B cell (primary cell): ENCODE data around the gene TEAD1. TPM values are rescaled to one million over a fixed set of nuclear protein-coding genes. Genes with fewer than 3 reads are reported as not detected.

Experiments
- ATAC-seq: fragments of 200-7000 bp; cut with Tn5 transposase; one replicate; pipeline ENCODE4 v1.10.0; 2021; ENCODE audit warnings: low read depth, mild to moderate bottlenecking, moderate number of reproducible peaks, moderate library complexity
- CTCF ChIA-PET: fragments of 350-600 bp; sonication (Branson Sonifier 250); formaldehyde crosslinking; loops from one replicate; lab custom pipeline; 2021; ENCODE audit warnings: antibody characterized with exemption, inconsistent platforms; lab: Charles Lee
- POLR2A ChIA-PET: fragments of 350-600 bp; sonication (Branson Sonifier 250); formaldehyde crosslinking; loops from one replicate; lab custom pipeline; 2021; ENCODE audit warnings: antibody characterized with exemption; lab: Charles Lee
- DNase-seq: peaks from one replicate; pipeline ENCODE4 v3.0.0; 2013
- H2AFZ ChIP-seq: 2 replicates; pipeline ENCODE4 v1.6.1; 2012; ENCODE audit warnings: mild to moderate bottlenecking, low read depth, low read length; ENCODE audit not compliant: insufficient read depth, poor library complexity, severe bottlenecking
- H3K27ac ChIP-seq, 2 donors: 1 replicate in 1 of 2; 2 replicates in 1 of 2; pipeline ENCODE4 v1.5.1; 2012 to 2013; ENCODE audit warnings: low read length in 2 of 2, mild to moderate bottlenecking in 2 of 2, moderate library complexity in 1 of 2
- H3K27me3 ChIP-seq, 4 experiments: fragments of 200-600 bp in 1 of 4; sonication (generic) in 1 of 4; replicated peaks in 1 of 4; 1 replicate in 2 of 4; 2 replicates in 2 of 4; pipeline versions ENCODE4 v1.6.1 to v1.7.0; 2013 to 2016; ENCODE audit warnings: low read length in 3 of 4, mild to moderate bottlenecking in 2 of 4, mixed read lengths in 1 of 4, moderate library complexity in 1 of 4; ENCODE audit not compliant: insufficient read depth in 4 of 4, control insufficient read depth in 3 of 4; ENCODE audit errors: control extremely low read depth in 1 of 4
- H3K36me3 ChIP-seq, 2 experiments: replicated peaks in 1 of 2; 1 replicate in 1 of 2; 2 replicates in 1 of 2; pipeline versions ENCODE4 v1.6.1 to v1.7.1; 2013; ENCODE audit warnings: low read length in 1 of 2; ENCODE audit not compliant: insufficient read depth in 2 of 2, control insufficient read depth in 1 of 2; ENCODE audit errors: control extremely low read depth in 1 of 2, extremely low read depth in 1 of 2
- H3K4me1 ChIP-seq, 2 donors: fragments of 200-600 bp in 1 of 2; sonication (generic) in 1 of 2; 1 replicate in 1 of 2; 2 replicates in 1 of 2; pipeline versions ENCODE4 v1.5.1 to v1.6.1; 2013 to 2017; ENCODE audit warnings: low read length in 2 of 2; ENCODE audit not compliant: control insufficient read depth in 2 of 2, insufficient read depth in 2 of 2
- H3K4me2 ChIP-seq: replicated peaks from 2 replicates; pipeline ENCODE3; 2012; ENCODE audit warnings: mild to moderate bottlenecking, low read depth, low read length; ENCODE audit not compliant: poor library complexity, severe bottlenecking
- H3K4me3 ChIP-seq, 5 experiments: fragments of 200-600 bp in 1 of 5; sonication (generic) in 1 of 5; 1 replicate in 3 of 5; 2 replicates in 2 of 5; pipeline versions ENCODE4 v1.5.1 to v1.7.0; 2011 to 2016; ENCODE audit warnings: low read length in 4 of 5, mild to moderate bottlenecking in 4 of 5, low read depth in 2 of 5, control low read depth in 1 of 5, moderate library complexity in 1 of 5; ENCODE audit not compliant: insufficient read depth in 1 of 5; ENCODE audit errors: control extremely low read depth in 1 of 5, extremely low read depth in 1 of 5
- H3K79me2 ChIP-seq: fragments of 200-600 bp; sonication (generic); one replicate; pipeline ENCODE4 v1.6.0; 2016; ENCODE audit warnings: low read length; ENCODE audit not compliant: control insufficient read depth, insufficient read depth
- H3K9ac ChIP-seq: fragments of 200-600 bp; sonication (generic); 2 replicates; pipeline ENCODE4 v1.6.1; 2017; ENCODE audit warnings: mild to moderate bottlenecking, low read length, moderate library complexity
- H3K9me3 ChIP-seq, 3 donors: one replicate each; pipeline versions ENCODE4 v1.6.1 to v1.7.1; 2013; ENCODE audit warnings: low read length in 2 of 3; ENCODE audit not compliant: control insufficient read depth in 2 of 3, insufficient read depth in 1 of 3; ENCODE audit errors: control extremely low read depth in 1 of 3
- H4K20me1 ChIP-seq: 2 replicates; pipeline ENCODE4 v1.6.0; 2012; ENCODE audit warnings: mild to moderate bottlenecking, low read length; ENCODE audit not compliant: insufficient read depth, control insufficient read depth, poor library complexity, severe bottlenecking
- H3K27ac Mint-ChIP-seq: one replicate; pipeline ENCODE4 v1.8.0; 2021; ENCODE audit warnings: mixed read lengths
- H3K27me3 Mint-ChIP-seq: one replicate; pipeline ENCODE4 v1.8.0; 2021; ENCODE audit warnings: mixed read lengths
- H3K4me1 Mint-ChIP-seq: one replicate; pipeline ENCODE4 v1.8.0; 2021; ENCODE audit warnings: mixed read lengths
- H3K4me3 Mint-ChIP-seq: one replicate; pipeline ENCODE4 v1.8.0; 2021; ENCODE audit warnings: mixed read lengths
- H3K9me3 Mint-ChIP-seq: one replicate; pipeline ENCODE4 v1.8.0; 2022; ENCODE audit warnings: mixed read lengths; ENCODE audit not compliant: insufficient read depth
- CTCF ChIP-seq: fragments of 200-600 bp; IDR thresholded peaks from one replicate; pipeline ENCODE4 v1.8.0; 2022; ENCODE audit warnings: antibody characterized with exemption, mild to moderate bottlenecking
- EZH2 ChIP-seq: IDR thresholded peaks from 2 replicates; pipeline ENCODE4 v1.6.1; 2012; ENCODE audit warnings: borderline replicate concordance, low read depth, mild to moderate bottlenecking, moderate library complexity, low read length; ENCODE audit not compliant: insufficient read depth, poor library complexity, severe bottlenecking
- WGBS: methylation state at CpG from one replicate; pipeline ENCODE4 v1.1.5; 2013; ENCODE audit warnings: missing lambda C conversion rate; ENCODE audit not compliant: insufficient coverage; 5-methylcytosine and 5-hydroxymethylcytosine counted together
- intact Hi-C: fragments of 100-400 bp; cut with micrococcal nuclease; formaldehyde crosslinking; loops from one replicate; pipeline ENCODE4 v1.10.0; 2022
- polyA plus RNA-seq: library from polyadenylated mRNA; depleted of rRNA; stranded (reverse); fragments of >200 nt; gene quantifications from 2 replicates; pipeline ENCODE4 v1.2.3, GENCODE V29; 2012
- total RNA-seq, 2 donors: library from RNA; stranded (reverse); fragments of 120-200 nt in 1 of 2; gene quantifications; 1 replicate in 1 of 2; 2 replicates in 1 of 2; pipeline versions ENCODE4 v1.2.3 to v1.2.4, GENCODE V29; 2013 to 2022

TEAD1 gene
- total and polyA plus RNA-seq, 2 donors (not counting 1 experiment from before 2014, with no cell fraction given): 0.30 TPM; not detected in 1

DNA sequence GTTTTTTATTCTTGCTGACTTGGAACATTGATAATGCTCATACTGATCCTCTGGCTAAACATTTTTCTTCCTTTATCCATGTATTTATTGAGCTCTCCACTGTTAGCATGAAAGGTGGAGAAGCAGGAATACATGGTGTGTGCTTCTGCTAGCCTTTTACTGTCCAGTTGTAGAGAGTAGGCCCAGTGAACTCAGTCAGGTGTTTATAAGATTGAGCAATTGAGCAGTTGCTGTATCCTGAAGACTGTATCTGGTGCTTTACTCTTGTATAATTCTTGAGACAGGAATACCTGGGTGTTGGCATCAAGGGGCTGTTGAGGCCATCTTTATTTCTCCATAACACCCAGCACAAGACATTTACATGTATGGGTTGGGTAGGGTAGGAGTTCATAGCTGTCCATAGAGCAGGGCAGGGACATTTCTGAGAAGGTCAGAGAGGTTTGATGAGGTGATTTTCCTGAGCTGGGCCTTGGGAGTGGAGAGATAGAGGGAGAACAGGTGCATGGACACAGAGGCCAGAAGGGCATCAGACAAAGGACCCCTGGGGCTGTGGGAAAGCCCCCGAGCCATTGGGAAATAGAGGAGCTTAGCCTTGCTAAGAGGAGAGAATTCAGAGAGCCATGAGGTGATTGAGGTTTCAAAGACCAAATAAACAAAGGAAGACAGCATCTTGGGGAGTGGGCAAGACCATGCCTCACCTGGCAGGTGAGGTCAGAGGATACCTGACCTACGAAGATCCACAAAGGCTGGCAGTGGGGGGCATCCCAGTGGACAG lies 155.5 kb downstream of the TEAD1 start:
- peaks cover 0 to 3% (median 0%) of the 10 kb centered on the region in 3 donors for H3K9me3 ChIP-seq
- peaks cover 0 to 5% of the 10 kb centered on the region in 2 donors for H3K4me1 ChIP-seq
- no peak overlapping the region for H3K27ac ChIP-seq
- H4K20me1 ChIP-seq: no peaks in the 10 kb centered on the region
- CTCF ChIA-PET: no interaction called here
- no peak overlapping the region for H3K4me3 Mint-ChIP-seq
- no peak overlapping the region for H3K4me3 ChIP-seq
- 76% methylated on average over 2 of the region's 2 CpGs for WGBS
- no peaks in the 10 kb centered on the region for H3K9me3 Mint-ChIP-seq
- H2AFZ ChIP-seq: no peak overlapping the region
- peaks cover 9% of the 10 kb centered on the region for H3K4me1 Mint-ChIP-seq
- DNase-seq: no peak
- peaks cover 56% of the 10 kb centered on the region for H3K27me3 Mint-ChIP-seq
- no peaks in the 10 kb centered on the region for H3K79me2 ChIP-seq
- no peak overlapping the region for H3K4me2 ChIP-seq
- no peak for TF ChIP-seq EZH2
- TF ChIP-seq CTCF: no peak
- intact Hi-C loops: no loop called here
- H3K9ac ChIP-seq: no peak overlapping the region
- peaks cover 0 to 18% (median 14%) of the 10 kb centered on the region in 4 experiments for H3K27me3 ChIP-seq
- ATAC-seq: no peak
- H3K36me3 ChIP-seq: no peaks in the 10 kb centered on the region
- POLR2A ChIA-PET: no interaction called here
- H3K27ac Mint-ChIP-seq: no peak overlapping the region

DNA sequence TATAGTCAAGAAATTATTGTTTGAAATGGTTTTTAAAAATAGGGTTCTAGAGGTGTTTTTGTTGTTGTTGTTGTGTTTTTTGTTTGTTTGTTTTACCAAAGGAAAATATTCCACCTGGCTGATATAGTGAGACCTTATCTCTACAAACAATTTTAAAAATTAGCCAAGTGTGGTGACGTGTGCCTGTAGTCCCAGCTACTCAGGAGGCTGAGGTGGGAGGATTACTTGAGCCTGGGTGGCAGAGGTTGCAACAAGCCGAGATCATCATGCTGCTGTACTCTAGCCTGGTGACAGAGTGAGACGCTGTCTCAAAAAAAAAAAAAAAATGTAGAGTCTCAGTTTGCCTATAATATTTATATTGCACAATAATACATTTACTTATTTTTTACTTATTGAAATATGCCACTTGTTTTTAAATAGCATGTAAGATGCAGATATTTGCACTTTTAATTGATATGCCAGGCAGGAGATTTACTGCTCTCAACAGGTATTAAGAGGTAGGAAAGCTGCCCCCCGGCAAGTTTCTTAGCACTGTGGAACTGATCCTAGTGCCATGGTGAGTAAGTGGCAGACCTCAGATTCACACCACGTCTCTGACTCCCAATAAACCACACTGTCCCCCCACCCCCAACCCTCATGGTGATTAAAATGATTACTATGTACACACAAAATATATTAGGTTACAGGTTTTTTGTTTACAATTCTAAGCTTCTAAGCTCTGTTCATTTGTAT lies 157.4 kb downstream of the TEAD1 start:
- Histone ChIP-seq H3K79me2 (no peaks in the 10 kb centered on the region), H3K4me2 (no peak overlapping the region), H3K27me3 (peaks cover 0 to 18% (median 14%) of the 10 kb centered on the region in 4 experiments), H4K20me1 (no peaks in the 10 kb centered on the region), H3K4me3 (no peak overlapping the region), H3K27ac (no peak overlapping the region), H2AFZ (no peak overlapping the region), H3K9me3 (peaks cover 0 to 3% (median 0%) of the 10 kb centered on the region in 3 donors), H3K36me3 (no peaks in the 10 kb centered on the region), H3K4me1 (peaks cover 0 to 5% of the 10 kb centered on the region in 2 donors), H3K9ac (no peak overlapping the region)
- Mint-ChIP-seq H3K9me3 (no peaks in the 10 kb centered on the region), H3K4me1 (peaks cover 9% of the 10 kb centered on the region), H3K27me3 (peaks cover 60% of the 10 kb centered on the region), H3K4me3 (no peak overlapping the region), H3K27ac (no peak overlapping the region)
- CTCF ChIA-PET: no interaction called here
- ATAC-seq (no peak), DNase-seq (no peak)
- no CpG with 5 or more reads among the region's 5 CpGs for WGBS
- TF ChIP-seq CTCF (no peak), EZH2 (no peak)
- intact Hi-C loops: no loop called here
- POLR2A ChIA-PET: no interaction called here
